DLD1 (cell line): ENCODE measurements around the gene AMZ2.
"Not testable (repeated sequence)": the region's sequence is repeated elsewhere in the genome, so short reads cannot be mapped to it uniquely, and the experiment has no call there.

Source experiments
- in situ Hi-C: cut with HindIII; loops from 2 replicates; pipeline ENCODE4 v1.10.0; 2017; ENCODE audit warnings: low sequenced_read_pairs

Gene AMZ2

GRCh38 chr17:68247445-68248198, at the start of gene AMZ2:
TSS of gene AMZ2 (plus strand) at chr17:68248043. CDS start at chr17:68250188, 2,145 bp downstream.
- in situ Hi-C loops = no loop called here

GRCh38 chr17:68198931-68199836, 48.7 kb upstream of the AMZ2 start:
- in situ Hi-C loops = no loop called here

GRCh38 chr17:68199837-68200688, 47.8 kb upstream of the AMZ2 start:
- in situ Hi-C loops = no loop called here

- in situ Hi-C loops = no loop called here
Observed at GRCh38 chr17:68200689-68201417, 47.0 kb upstream of the AMZ2 start.

DNA sequence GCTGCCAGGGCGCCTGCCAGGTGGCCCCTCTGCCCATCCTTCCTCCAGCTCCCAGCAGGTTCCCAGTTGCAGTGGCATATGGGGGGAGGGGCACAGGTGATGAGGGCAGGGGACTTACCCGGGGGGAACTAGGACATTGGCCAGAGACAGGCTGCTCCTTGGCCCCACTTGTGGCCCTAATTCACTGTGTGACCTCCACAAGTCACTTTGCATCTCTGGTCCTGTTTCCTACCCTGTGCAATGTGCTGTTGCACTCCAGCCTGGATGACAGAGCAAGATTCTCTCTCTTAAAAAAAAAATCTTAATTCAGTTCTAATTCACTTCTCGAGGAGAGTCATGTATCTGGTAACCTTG, 46.4 kb upstream of the AMZ2 start:
- in situ Hi-C loops = not testable (repeated sequence)

DNA sequence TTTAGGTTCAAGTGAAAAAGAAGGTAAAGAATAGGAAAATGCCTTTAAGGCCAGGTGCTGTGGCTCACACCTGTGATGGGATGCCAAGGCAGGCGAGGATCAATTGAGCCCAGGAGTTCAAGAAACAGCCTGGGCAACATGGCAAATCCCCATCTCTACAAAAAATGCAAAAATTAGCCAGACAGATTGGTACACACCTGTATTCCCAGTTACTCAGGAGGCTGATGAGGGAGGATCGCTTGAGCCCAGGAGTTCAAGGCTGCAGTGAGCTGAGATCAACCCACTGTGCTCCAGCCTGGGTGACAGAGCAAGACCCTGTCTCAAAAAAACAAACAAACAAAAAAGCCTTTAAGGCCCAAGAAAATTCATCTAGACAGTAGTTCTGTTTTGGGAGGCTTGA, 45.5 kb upstream of the AMZ2 start:
- in situ Hi-C loops = not testable (repeated sequence)

- in situ Hi-C loops = no loop called here
Observed at GRCh38 chr17:68204736-68205135, 43.1 kb upstream of the AMZ2 start.

DNA sequence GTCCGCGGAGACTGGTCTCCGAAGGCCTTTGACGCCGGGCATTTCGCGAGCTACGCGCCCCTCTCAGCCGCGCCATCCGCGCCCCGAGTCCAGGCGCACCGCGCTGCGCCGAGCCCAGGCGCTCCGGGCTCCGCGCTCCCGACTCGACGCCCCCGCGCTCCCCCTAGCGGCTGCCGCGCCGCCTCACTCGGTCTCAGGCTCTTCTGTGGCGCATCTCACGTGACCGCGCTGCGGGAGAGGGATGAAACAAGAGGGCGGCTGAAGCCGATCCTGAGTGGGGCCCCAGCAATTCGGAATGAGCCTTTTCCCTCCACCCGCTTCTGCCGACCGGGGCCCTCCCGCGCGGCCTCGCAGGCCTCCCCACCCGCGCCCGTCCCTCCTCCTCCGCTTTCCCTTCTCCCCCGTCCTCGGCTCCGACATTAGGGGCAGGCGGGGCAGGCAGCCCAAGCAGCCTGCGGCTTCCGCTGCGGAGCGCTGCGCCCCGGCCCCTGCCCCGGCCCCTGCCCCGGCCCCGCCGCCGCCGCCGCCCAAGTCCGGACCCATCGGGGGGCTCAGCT, 42.5 kb upstream of the AMZ2 start:
- in situ Hi-C loops = no loop called here

- in situ Hi-C loops = no loop called here
Observed at GRCh38 chr17:68205808-68206720, 41.8 kb upstream of the AMZ2 start.

DNA sequence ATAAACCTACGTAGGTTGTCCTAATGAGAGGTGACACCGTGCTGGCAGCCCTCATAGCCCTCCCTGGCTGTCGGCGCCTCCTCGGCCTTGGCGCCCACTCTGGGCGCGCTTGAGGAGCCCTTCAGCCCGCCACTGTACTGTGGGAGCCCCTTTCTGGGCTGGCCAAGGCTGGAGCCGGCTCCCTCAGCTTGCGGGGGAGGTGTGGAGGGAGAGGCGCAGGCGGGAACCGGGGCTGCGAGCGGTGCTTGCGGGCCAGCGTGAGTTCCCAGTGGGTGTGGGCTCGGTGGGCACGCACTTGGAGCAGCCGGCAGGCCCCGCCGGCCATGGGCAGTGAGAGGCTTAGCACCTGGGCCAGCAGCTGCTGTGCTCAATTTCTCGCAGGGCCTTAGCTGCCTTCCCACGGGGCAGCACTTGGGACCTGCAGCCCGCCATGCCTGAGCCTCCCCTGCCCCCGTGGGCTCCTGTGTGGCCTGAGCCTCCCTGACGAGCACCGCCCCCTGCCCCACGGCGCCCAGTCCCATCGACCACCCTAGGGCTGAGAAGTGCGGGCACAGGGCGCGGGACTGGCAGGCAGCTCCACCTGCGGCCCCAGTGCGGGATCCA, 40.1 kb upstream of the AMZ2 start:
- in situ Hi-C loops = no loop called here

GRCh38 chr17:68208651-68209050, 39.2 kb upstream of the AMZ2 start:
- in situ Hi-C loops = not testable (repeated sequence)

- in situ Hi-C loops = not testable (repeated sequence)
Observed at GRCh38 chr17:68209191-68209900, 38.5 kb upstream of the AMZ2 start.

DNA sequence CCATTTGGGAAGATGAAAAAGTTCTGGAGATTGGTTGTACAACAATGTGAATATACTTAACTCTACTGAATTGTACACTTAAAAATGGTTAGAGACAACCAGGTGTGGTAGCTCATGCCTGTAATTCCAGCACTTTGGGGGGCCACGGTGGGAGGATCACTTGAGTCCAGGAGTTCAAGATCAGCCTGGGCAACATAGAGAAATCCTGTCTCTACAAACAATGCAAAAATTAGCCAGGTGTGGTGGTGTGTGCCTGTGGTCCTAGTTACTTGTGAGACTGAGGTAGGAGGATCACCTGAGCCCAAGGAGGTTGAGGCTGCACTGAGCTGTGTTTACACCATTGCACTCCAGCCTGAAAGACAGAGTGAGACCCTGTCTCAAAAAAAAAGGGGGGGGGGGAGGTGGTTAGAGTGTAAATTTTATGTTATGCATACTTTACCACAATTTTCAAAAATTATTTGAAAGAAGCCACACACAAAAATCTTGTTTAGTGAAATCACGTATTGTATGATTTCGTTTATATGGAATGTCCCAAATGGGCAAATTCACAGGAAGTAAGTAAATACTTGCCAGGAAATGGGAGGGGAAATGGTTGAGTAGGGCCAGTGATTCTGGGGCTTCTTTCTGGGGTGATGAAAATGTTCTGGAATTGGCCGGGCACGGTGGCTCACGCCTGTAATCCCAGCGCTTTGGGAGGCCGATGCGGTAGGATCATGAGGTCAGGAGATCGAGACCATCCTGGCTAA, 37.1 kb upstream of the AMZ2 start:
- in situ Hi-C loops = no loop called here

- in situ Hi-C loops = not testable (repeated sequence)
Observed at GRCh38 chr17:68213428-68214411, 34.1 kb upstream of the AMZ2 start.

DNA sequence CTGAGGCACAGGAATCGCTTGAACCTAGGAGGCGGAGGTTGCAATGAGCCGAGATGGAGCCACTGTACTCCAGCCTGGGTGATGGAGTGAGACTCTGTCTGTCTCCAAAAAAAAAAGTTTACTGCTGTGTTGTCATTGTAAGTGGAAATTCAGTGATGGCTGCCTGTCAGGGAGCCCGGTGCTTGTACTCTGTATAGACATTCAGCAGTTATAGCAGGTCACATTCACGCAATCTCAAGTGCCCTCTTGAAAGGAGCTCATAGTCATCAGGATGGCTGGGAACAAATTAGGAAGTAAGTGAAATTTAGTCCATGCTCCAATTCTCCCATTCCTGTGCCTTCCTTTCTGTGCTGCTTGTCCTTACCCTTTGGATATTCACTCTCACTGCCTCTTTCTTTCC, 32.4 kb upstream of the AMZ2 start:
- in situ Hi-C loops = not testable (repeated sequence)

GRCh38 chr17:68219429-68219828, 28.4 kb upstream of the AMZ2 start:
- in situ Hi-C loops = not testable (repeated sequence)
